NOMO-1 treated with DMSO at 0.1 percent for 48 hours (cell line): ENCODE results near the gene TSGA10IP.

ENCODE experiments used
- DNase-seq: peaks from one replicate; lab custom pipeline; 2025; ENCODE audit not compliant: unreplicated experiment; lab: John Stamatoyannopoulos, UW

Gene TSGA10IP

DNA sequence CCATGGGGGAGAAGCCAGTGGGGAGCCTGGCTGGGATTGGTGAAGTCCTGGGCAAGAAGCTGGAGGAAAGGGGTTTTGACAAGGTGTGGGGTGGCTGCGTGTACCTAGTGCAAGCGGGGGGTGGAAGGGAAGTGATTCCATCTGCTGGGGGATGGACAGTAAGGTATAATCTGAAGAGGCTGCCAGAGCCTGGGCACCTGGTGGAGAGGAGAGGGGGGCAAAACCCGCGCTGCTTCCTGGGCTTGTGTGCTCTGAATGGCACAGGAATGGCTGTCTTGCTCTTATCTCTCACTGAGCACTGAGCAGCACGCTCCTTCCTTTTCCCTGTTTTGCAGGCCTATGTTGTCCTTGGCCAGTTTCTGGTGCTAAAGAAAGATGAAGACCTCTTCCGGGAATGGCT, 58.0 kb downstream of the TSGA10IP start:
- no peak for DNase-seq

DNA sequence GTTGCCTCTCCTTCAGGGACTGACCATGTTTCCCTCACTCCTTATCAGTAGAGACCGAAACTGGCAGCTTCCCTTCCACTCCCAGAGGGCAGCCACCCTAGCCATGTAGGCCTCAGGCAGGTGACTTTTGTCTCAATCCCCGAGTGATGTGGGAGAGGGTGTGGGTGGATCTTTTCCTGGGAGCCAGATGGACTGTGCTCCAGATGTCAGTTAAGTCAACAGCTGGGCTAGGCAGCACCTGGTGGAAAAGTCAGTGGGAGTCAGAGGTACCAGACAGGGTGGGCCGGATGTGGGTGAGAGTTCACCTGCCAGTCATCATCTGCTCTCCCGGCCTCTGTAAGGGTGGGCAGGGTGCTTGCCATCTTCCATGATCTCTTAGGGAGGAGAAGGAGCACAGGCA, 58.9 kb downstream of the TSGA10IP start:
- no peak for DNase-seq

DNA sequence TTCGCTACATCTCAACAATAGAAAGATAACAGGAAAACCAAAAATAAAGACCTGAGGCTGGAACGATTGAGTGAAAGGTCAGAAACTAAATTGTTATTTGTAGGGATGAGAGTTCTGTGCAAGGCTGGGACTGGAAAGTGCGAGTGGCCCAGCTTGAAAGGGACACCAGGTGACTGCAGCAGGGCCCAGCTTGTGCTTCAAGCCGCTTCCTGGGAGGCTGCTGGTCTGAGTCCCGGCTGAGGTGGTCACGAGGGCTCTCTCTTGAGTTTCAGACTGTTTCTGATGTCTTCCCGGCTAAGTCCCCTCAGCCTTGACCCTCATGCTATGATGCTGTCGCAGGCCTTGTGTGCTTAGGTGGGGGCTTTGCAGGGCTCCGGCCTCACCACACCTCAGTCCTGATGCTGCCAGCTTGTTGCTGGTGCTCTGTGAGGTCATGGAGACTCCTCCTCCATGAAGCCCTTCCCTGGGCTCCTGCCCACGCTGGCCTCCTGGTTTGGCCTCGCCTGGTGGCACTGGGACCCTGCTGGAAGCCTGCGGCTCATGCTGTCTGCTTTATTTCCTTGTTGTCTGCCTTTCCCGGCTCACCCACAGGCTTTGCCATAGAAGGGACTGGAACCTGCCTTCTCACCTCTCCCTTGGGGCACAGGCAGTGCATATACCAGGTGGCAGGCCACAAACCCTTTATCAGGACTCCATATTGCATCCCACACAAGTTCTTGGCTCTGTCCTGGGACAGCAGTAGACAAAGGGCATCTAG, 61.0 kb downstream of the TSGA10IP start:
- no peak for DNase-seq

DNA sequence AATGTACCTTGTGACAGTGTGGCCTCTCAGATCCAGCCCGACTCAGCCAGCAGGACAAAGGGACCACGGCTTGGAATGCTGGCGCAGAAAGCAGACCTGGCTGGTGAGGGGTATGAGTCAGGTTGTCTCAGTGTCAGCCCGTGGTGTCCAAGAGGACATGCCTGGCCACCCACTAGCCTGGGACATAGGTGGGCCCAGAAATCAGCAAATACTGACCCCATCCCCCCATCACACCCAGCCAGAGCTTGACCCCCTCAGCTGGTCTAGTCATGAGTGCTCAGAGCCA, 61.6 kb downstream of the TSGA10IP start:
- no peak for DNase-seq

DNA sequence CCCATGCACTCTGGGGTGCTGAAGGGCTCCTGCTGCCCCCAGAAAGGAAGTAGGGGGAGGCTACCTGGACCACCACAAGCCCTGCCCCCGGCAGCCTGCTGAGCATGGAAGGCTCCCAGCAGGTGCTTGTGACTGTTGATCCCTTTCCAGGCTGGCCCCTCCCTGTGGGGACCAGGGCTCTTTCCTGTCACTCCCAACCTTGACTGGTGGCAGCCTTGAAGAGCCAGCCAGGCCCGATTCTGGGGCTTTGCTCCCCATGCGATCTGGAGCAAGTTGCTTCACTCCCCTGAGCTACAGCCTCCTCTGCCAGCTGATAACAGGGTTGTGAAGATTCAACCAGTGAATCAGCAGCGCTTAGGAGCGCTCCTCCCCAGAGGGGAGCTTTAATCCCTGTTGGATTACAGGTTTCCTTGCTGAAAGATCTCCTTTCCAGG, 61.9 kb downstream of the TSGA10IP start:
- DNase-seq, result no peak

DNA sequence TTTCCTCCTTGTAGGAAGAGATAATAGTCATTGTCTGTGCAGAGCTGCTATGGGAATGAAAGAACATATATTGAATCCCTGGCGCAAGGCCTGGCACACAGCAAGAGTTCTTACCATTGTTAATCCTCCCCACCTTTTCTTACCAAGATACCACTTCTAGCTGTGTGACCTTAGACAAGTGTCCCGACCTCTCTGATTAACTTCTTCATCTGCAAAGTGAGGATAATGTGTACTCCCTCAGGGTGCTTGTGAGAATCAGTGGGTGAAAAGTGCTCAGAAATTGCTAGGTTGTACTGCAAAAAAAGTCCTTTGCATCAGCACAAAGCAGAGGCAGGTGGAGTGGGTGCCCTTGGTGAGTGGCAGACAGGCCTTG, 62.8 kb downstream of the TSGA10IP start:
- DNase-seq, result no peak

DNA sequence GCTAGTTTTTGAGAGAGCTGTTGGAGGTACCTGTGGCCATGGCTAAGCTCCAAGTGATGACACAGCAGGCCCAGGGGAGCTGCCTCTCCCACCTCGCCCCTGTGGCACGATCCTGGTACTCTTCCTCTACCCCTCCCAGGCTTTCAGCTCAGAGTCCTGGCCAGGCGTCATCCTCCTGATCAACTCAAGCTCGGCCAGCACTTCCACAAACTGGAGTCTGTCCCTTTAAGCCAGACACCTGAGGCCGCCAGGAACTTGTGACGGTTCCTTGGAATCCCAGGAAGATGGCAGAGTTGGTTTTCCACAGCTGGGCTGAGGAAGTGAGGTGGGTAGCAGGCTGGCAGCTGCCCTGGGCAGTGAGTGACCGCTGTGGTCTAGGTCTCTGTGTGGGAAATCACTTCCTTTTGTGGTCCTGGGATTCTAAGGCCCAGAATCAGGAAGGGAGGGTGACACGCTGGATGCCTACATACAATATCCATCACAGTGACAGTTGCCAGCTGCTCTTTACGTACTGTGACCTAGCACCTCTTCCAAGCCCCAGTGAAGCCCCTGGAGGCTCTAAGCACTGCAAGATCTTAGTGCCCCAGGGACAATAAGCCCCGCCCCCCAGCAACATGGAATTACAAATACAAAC, 63.3 kb downstream of the TSGA10IP start:
- DNase-seq, result no peak
